DND-41 (cell line): ENCODE measurements around the gene KRT9.
A peak's percentile ranks its signal among the peaks of the same experiment; 100 is the strongest.

ENCODE experiments used
- ATAC-seq: fragments of 200-7000 bp; cut with Tn5 transposase; 3 replicates; pipeline ENCODE4 v1.9.1; 2021; ENCODE audit warnings: low read depth; ENCODE audit not compliant: insufficient read depth
- DNase-seq: peaks from one replicate; pipeline ENCODE4 v3.0.0-alpha.2; 2020
- H2AFZ ChIP-seq: 2 replicates; pipeline ENCODE4 v1.6.0; 2012; ENCODE audit warnings: low read depth, low read length
- H3K27ac ChIP-seq: 2 replicates; pipeline ENCODE4 v1.5.1; 2012; ENCODE audit warnings: low read length, inconsistent platforms
- H3K27me3 ChIP-seq: fragments of 200-600 bp; sonication (generic); 2 replicates; pipeline ENCODE4 v1.6.0; 2012; ENCODE audit warnings: low read length, mild to moderate bottlenecking, inconsistent platforms; ENCODE audit not compliant: insufficient read depth, poor library complexity
- H3K36me3 ChIP-seq: 2 replicates; pipeline ENCODE4 v1.5.1; 2012; ENCODE audit warnings: low read length, inconsistent platforms; ENCODE audit not compliant: insufficient read depth
- H3K4me1 ChIP-seq: 2 replicates; pipeline ENCODE4 v1.5.1; 2012; ENCODE audit warnings: mild to moderate bottlenecking, low read length; ENCODE audit not compliant: insufficient read depth
- H3K4me2 ChIP-seq: 2 replicates; pipeline ENCODE4 v1.6.0; 2012; ENCODE audit warnings: mild to moderate bottlenecking, moderate library complexity, low read length, inconsistent platforms; ENCODE audit not compliant: insufficient read depth
- H3K4me3 ChIP-seq, 2 experiments: fragments of 200-600 bp in 1 of 2; shearing (Covaris generic) in 1 of 2; 2 replicates each; pipeline ENCODE4 v1.5.1; 2012 to 2016; ENCODE audit warnings: inconsistent platforms in 2 of 2, low read length in 2 of 2, mild to moderate bottlenecking in 2 of 2, low read depth in 1 of 2, moderate library complexity in 1 of 2
- H3K79me2 ChIP-seq: 2 replicates; pipeline ENCODE4 v1.6.0; 2012; ENCODE audit warnings: low read length, inconsistent platforms; ENCODE audit not compliant: insufficient read depth
- H3K9ac ChIP-seq: 2 replicates; pipeline ENCODE4 v1.6.0; 2012; ENCODE audit warnings: low read depth, mild to moderate bottlenecking, inconsistent platforms, low read length, moderate library complexity
- H3K9me3 ChIP-seq: 2 replicates; pipeline ENCODE4 v1.5.1; 2012; ENCODE audit warnings: low read length, moderate library complexity, mild to moderate bottlenecking, inconsistent platforms; ENCODE audit not compliant: insufficient read depth, severe bottlenecking
- H4K20me1 ChIP-seq: 2 replicates; pipeline ENCODE4 v1.6.0; 2012; ENCODE audit warnings: low read length; ENCODE audit not compliant: insufficient read depth
- EZH2 ChIP-seq: IDR thresholded peaks from 3 replicates; pipeline ENCODE4 v1.6.1; 2012; ENCODE audit warnings: borderline replicate concordance, low read depth, mild to moderate bottlenecking, moderate library complexity, low read length, inconsistent platforms; ENCODE audit not compliant: severe bottlenecking
- TF ChIP-seq, protein P1 (sequence below): IDR thresholded peaks from 2 replicates; pipeline ENCODE4 v1.5.1; 2012; ENCODE audit warnings: borderline replicate concordance, low read length, moderate library complexity, mild to moderate bottlenecking; ENCODE audit not compliant: poor library complexity, severe bottlenecking; ENCODE audit errors: extremely low read depth

Gene KRT9

DNA sequence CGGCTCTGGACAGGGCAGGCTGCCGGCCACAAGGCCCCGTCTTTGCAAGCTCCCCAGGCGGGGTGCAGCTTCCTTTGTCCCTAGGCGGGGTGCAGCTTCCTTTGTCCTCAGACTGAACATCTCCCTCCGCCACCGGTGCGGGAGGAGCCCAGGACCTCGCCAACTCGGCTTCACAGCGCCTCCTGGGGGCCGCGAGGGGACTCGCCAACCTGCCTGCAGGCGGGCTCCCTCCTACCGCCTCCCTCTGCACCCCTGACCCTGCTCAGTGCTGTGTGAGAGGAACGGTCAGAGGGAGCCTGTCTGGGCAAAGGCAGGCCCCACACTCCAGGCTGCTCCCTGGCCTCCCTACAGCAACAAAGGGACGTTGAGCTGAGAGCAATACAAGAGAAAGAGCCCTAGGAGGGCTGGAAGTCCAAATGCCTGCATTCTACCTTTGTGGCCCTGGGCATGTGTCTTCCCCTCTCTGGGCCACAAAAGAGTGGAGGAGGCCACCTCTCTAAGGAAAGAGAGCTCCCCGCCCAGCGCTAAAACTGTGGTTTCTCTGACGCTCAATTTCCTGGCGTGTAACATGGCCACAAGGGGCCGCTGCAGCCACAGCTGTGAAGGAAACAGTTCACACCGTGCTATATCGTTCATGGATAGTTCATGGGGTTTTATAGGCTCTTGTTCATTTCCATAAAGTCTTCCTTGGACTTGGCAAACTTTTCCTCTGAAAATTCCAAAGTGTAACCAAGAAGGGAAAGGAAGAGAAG, 22.8 kb downstream of the KRT9 start:
- DNase-seq (peak; percentile 80), ATAC-seq (peak; percentile 97)
- H3K27ac ChIP-seq = no peak overlapping the region
- H4K20me1 ChIP-seq = no peaks in the 10 kb centered on the region; the same call in 1 of the 2 replicates
- H3K79me2 ChIP-seq = no peaks in the 10 kb centered on the region
- H3K36me3 ChIP-seq = no peaks in the 10 kb centered on the region
- H3K9me3 ChIP-seq = no peaks in the 10 kb centered on the region
- peaks cover 3% of the 10 kb centered on the region; the same call in 1 of the 2 replicates for H3K4me1 ChIP-seq
- no peak overlapping the region for H3K9ac ChIP-seq
- no peaks in the 10 kb centered on the region for H3K27me3 ChIP-seq
- peak overlapping the region; percentile 8; the same call in 1 of the 2 replicates for H2AFZ ChIP-seq
- no peak for TF ChIP-seq EZH2
- TF ChIP-seq, protein P1, sequence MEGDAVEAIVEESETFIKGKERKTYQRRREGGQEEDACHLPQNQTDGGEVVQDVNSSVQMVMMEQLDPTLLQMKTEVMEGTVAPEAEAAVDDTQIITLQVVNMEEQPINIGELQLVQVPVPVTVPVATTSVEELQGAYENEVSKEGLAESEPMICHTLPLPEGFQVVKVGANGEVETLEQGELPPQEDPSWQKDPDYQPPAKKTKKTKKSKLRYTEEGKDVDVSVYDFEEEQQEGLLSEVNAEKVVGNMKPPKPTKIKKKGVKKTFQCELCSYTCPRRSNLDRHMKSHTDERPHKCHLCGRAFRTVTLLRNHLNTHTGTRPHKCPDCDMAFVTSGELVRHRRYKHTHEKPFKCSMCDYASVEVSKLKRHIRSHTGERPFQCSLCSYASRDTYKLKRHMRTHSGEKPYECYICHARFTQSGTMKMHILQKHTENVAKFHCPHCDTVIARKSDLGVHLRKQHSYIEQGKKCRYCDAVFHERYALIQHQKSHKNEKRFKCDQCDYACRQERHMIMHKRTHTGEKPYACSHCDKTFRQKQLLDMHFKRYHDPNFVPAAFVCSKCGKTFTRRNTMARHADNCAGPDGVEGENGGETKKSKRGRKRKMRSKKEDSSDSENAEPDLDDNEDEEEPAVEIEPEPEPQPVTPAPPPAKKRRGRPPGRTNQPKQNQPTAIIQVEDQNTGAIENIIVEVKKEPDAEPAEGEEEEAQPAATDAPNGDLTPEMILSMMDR = peak; percentile 90
- H3K4me3 ChIP-seq = no peak overlapping the region
- no peak overlapping the region for H3K4me2 ChIP-seq

DNA sequence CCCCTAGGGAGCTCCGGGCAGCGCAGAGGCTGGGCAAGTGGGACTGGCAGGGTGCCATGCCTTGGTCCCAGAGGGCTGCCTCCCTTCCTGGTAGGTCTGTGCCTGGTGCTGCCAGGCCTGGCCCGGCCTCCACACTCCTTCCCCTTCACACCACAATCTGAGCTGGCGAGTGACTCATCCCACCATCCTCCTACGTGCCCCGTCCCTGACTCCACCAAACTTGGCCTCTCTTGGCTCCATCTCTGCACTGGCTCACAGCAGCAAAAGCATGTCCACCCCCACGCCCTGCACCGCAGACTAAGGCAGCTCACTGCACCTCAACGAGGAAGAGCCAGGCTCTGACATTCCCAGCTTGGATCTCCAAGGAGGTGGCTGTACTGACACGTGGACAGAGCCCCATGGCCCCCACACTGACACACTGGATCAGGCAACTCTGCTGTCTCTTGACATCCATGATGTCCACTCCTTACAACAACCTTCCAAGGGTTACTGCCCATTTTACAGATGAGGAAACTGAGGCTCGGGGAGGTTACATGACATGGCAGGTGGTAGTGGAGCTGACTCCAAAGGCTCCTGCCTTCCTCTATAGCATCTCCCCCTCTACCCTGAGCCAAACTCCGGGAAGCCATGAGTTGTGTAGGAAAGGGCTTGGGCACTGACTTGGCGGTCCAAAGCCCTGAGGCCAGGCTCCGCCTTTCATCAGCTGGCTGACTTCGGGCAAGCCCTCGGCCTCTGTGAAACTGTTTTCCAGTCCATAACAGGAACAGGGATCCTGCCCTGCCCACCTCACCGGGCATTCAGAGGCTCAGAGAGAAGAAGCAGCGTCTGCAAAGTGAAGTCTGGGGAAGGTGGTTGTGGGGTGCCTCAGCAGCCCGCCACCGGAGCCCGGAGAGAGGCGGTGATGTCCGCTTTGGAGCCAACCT, 23.7 kb downstream of the KRT9 start:
- Histone ChIP-seq H3K9me3 (no peaks in the 10 kb centered on the region), H3K4me1 (peaks cover 3% of the 10 kb centered on the region; the same call in 1 of the 2 replicates), H3K27me3 (no peaks in the 10 kb centered on the region), H3K36me3 (no peaks in the 10 kb centered on the region), H4K20me1 (no peaks in the 10 kb centered on the region; the same call in 1 of the 2 replicates), H3K4me3 (no peak overlapping the region), H3K4me2 (no peak overlapping the region), H3K9ac (no peak overlapping the region), H3K27ac (no peak overlapping the region), H3K79me2 (no peaks in the 10 kb centered on the region), H2AFZ (no peak overlapping the region)
- no peak for ATAC-seq
- DNase-seq = peak; percentile 7
- no peak for TF ChIP-seq EZH2
- TF ChIP-seq, protein P1 = no peak

DNA sequence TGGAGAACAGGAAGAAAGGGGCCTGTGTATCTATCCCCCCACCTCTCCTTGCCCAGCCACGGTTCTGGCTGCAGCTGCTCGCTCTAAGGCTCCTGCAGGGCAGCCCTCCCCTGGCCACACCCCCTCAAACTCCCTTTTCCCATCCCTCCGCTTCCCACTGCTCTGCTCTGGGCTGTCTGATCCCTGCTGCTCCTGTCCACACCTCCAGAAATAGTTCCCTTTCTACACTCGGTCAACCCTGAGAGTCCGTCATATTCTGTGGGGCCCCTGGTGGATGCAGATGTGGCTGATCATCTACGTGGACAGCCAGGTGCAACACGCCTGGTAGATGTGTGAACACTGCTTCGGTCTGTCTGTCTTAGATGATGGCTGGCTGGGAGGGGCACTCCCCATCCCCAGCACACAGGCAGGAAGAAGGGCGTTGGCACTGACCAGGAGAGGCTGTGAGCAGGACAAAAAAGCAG, 24.4 kb downstream of the KRT9 start:
- Histone ChIP-seq H3K4me1 (peaks cover 3% of the 10 kb centered on the region; the same call in 1 of the 2 replicates), H3K4me3 (no peak overlapping the region), H3K4me2 (no peak overlapping the region), H3K36me3 (no peaks in the 10 kb centered on the region), H3K27me3 (no peaks in the 10 kb centered on the region), H2AFZ (no peak overlapping the region), H4K20me1 (no peaks in the 10 kb centered on the region; the same call in 1 of the 2 replicates), H3K9me3 (no peaks in the 10 kb centered on the region), H3K27ac (no peak overlapping the region), H3K79me2 (no peaks in the 10 kb centered on the region), H3K9ac (no peak overlapping the region)
- ATAC-seq (no peak), DNase-seq (no peak)
- TF ChIP-seq EZH2 = no peak
- TF ChIP-seq, protein P1 = no peak
